IMR-90 (cell line): Measurements from ENCODE around the gene TERF2IP. TPM values are rescaled to one million over a fixed set of nuclear protein-coding genes. Genes with fewer than 3 reads are reported as not detected.

ENCODE experiments used
- ATAC-seq: fragments of 200-7000 bp; cut with Tn5 transposase; 2 replicates; pipeline ENCODE4 v1.9.1; 2020; ENCODE audit warnings: low read depth, mild to moderate bottlenecking, moderate library complexity
- BruUV-seq: library from RNA; stranded (reverse); fragments of 400-500 nt; replicated peaks from 2 replicates; lab custom pipeline; 2021; lab: Mats Ljungman, UMichigan
- CTCF ChIA-PET: fragments of 300-600 bp; formaldehyde crosslinking; extraction: SDS; loops from one replicate; lab custom pipeline; 2021; ENCODE audit warnings: antibody characterized with exemption; lab: Yijun Ruan, JAX
- POLR2A ChIA-PET: fragments of 300-600 bp; sonication (Branson Sonifier 250); formaldehyde crosslinking; loops from one replicate; lab custom pipeline; 2022; ENCODE audit warnings: antibody characterized with exemption; ENCODE audit not compliant: unreplicated experiment; lab: Charles Lee
- DNase-seq: peaks from one replicate; pipeline ENCODE4 v3.0.0; 2013
- H2AFZ ChIP-seq: replicated peaks from 2 replicates; pipeline ENCODE3; 2013; ENCODE audit warnings: low read length, mild to moderate bottlenecking; ENCODE audit not compliant: poor library complexity
- H2AK5ac ChIP-seq: 2 replicates; pipeline ENCODE4 v1.6.1; 2013; ENCODE audit warnings: low read depth, low read length, inconsistent platforms
- H2AK9ac ChIP-seq: replicated peaks from 2 replicates; pipeline ENCODE3; 2013; ENCODE audit warnings: mild to moderate bottlenecking, low read depth, low read length, moderate library complexity; ENCODE audit not compliant: poor library complexity
- H2BK120ac ChIP-seq: 2 replicates; pipeline ENCODE4 v1.6.1; 2013; ENCODE audit warnings: low read depth, low read length, inconsistent platforms
- H2BK15ac ChIP-seq: 3 replicates; pipeline ENCODE4 v1.6.1; 2013; ENCODE audit warnings: low read depth, low read length, inconsistent platforms
- H2BK20ac ChIP-seq: 2 replicates; pipeline ENCODE4 v1.6.1; 2013; ENCODE audit warnings: low read depth, mild to moderate bottlenecking, inconsistent platforms, low read length, moderate library complexity
- H2BK5ac ChIP-seq: 2 replicates; pipeline ENCODE4 v1.6.1; 2013; ENCODE audit warnings: mild to moderate bottlenecking, low read depth, low read length, inconsistent platforms; ENCODE audit not compliant: poor library complexity, severe bottlenecking
- H3K14ac ChIP-seq: replicated peaks from 2 replicates; pipeline ENCODE4 v1.6.1; 2013; ENCODE audit warnings: low read depth, low read length, inconsistent platforms
- H3K18ac ChIP-seq: 2 replicates; pipeline ENCODE4 v1.6.1; 2013; ENCODE audit warnings: low read depth, low read length, control low read depth
- H3K23ac ChIP-seq: 2 replicates; pipeline ENCODE4 v1.6.1; 2013; ENCODE audit warnings: low read depth, low read length, inconsistent platforms
- H3K27ac ChIP-seq: 2 replicates; pipeline ENCODE4 v1.5.1; 2013; ENCODE audit warnings: mild to moderate bottlenecking, control low read depth, low read length; ENCODE audit not compliant: insufficient read depth
- H3K27me3 ChIP-seq: 2 replicates; pipeline ENCODE4 v1.6.1; 2013; ENCODE audit warnings: low read length; ENCODE audit not compliant: control insufficient read depth, insufficient read depth
- H3K36me3 ChIP-seq: 2 replicates; pipeline ENCODE4 v1.6.1; 2013; ENCODE audit warnings: low read length, mixed read lengths; ENCODE audit not compliant: control insufficient read depth, insufficient read depth
- H3K4ac ChIP-seq: 2 replicates; pipeline ENCODE4 v1.6.1; 2013; ENCODE audit warnings: low read depth, low read length, inconsistent platforms
- H3K4me1 ChIP-seq: 2 replicates; pipeline ENCODE4 v1.6.1; 2013; ENCODE audit warnings: low read length, mixed read lengths; ENCODE audit not compliant: control insufficient read depth, insufficient read depth
- H3K4me2 ChIP-seq: 2 replicates; pipeline ENCODE4 v1.6.1; 2013; ENCODE audit warnings: low read depth, mild to moderate bottlenecking, control low read depth, low read length, moderate library complexity
- H3K4me3 ChIP-seq: 2 replicates; pipeline ENCODE4 v1.5.1; 2013; ENCODE audit warnings: low read depth, mild to moderate bottlenecking, control low read depth, low read length, moderate library complexity; ENCODE audit not compliant: insufficient read depth
- H3K56ac ChIP-seq: 2 replicates; pipeline ENCODE4 v1.6.1; 2013; ENCODE audit warnings: low read length, inconsistent platforms; ENCODE audit not compliant: insufficient read depth; ENCODE audit errors: extremely low read depth
- H3K79me1 ChIP-seq, 2 experiments: 2 replicates each; pipeline ENCODE4 v1.6.1; 2013; ENCODE audit warnings: low read length in 2 of 2, inconsistent platforms in 1 of 2, low read depth in 1 of 2
- H3K9ac ChIP-seq: 2 replicates; pipeline ENCODE4 v1.6.1; 2013; ENCODE audit warnings: low read depth, low read length, control low read depth
- H3K9me1 ChIP-seq: 2 replicates; pipeline ENCODE4 v1.6.1; 2013; ENCODE audit warnings: low read length, inconsistent platforms; ENCODE audit not compliant: insufficient read depth
- H3K9me3 ChIP-seq: 2 replicates; pipeline ENCODE4 v1.6.1; 2013; ENCODE audit warnings: low read length; ENCODE audit not compliant: control insufficient read depth, insufficient read depth
- H4K20me1 ChIP-seq: 2 replicates; pipeline ENCODE4 v1.6.1; 2013; ENCODE audit warnings: low read length, inconsistent platforms; ENCODE audit not compliant: insufficient read depth
- H4K5ac ChIP-seq: 2 replicates; pipeline ENCODE4 v1.6.1; 2013; ENCODE audit warnings: mild to moderate bottlenecking, low read depth, low read length, control low read depth
- H4K8ac ChIP-seq, 2 experiments: 2 replicates each; pipeline ENCODE4 v1.6.1; 2013; ENCODE audit warnings: low read depth in 2 of 2, low read length in 2 of 2, control low read depth in 1 of 2, inconsistent platforms in 1 of 2
- H4K91ac ChIP-seq: 2 replicates; pipeline ENCODE4 v1.6.1; 2013; ENCODE audit warnings: low read depth, low read length, inconsistent platforms; ENCODE audit not compliant: insufficient read depth
- BHLHE40 ChIP-seq: fragments of 150-350 bp; IDR thresholded peaks from 2 replicates; pipeline ENCODE4 v1.6.1; 2016; ENCODE audit warnings: mild to moderate bottlenecking, low read depth, low read length
- CEBPB ChIP-seq: IDR thresholded peaks from 2 replicates; pipeline ENCODE4 v1.6.1; 2012; ENCODE audit warnings: low read depth, low read length, improper control_type of control experiment
- CHD1 ChIP-seq: IDR thresholded peaks from 2 replicates; pipeline ENCODE4 v1.6.1; 2012; ENCODE audit warnings: low read depth, low read length, improper control_type of control experiment
- CTCF ChIP-seq: conservative IDR thresholded peaks from 2 replicates; pipeline ENCODE4 v1.5.1; 2012; ENCODE audit warnings: mild to moderate bottlenecking, low read depth, low read length, improper control_type of control experiment
- ELK1 ChIP-seq: fragments of 150-350 bp; IDR thresholded peaks from 2 replicates; pipeline ENCODE4 v1.6.1; 2016; ENCODE audit warnings: low read depth, mild to moderate bottlenecking, low read length, moderate library complexity, borderline replicate concordance
- FOS ChIP-seq: fragments of 150-350 bp; IDR thresholded peaks from 2 replicates; pipeline ENCODE4 v1.6.1; 2016; ENCODE audit warnings: low read depth, low read length
- MAFK ChIP-seq: IDR thresholded peaks from 2 replicates; pipeline ENCODE4 v1.6.1; 2012; ENCODE audit warnings: low read depth, low read length, improper control_type of control experiment
- MAZ ChIP-seq: IDR thresholded peaks from 2 replicates; pipeline ENCODE4 v1.6.1; 2012; ENCODE audit warnings: low read depth, mild to moderate bottlenecking, low read length, improper control_type of control experiment, moderate library complexity, borderline replicate concordance
- MXI1 ChIP-seq: IDR thresholded peaks from 2 replicates; pipeline ENCODE4 v1.6.1; 2012; ENCODE audit warnings: low read depth, mild to moderate bottlenecking, low read length, moderate library complexity, borderline replicate concordance
- NFE2L2 ChIP-seq: fragments of 150-350 bp; IDR thresholded peaks from 2 replicates; pipeline ENCODE4 v1.6.1; 2016; ENCODE audit warnings: low read depth, mild to moderate bottlenecking, low read length
- POLR2A ChIP-seq: IDR thresholded peaks from 2 replicates; pipeline ENCODE4 v1.6.1; 2012; ENCODE audit warnings: mild to moderate bottlenecking, low read depth, low read length
- RAD21 ChIP-seq: IDR thresholded peaks from 2 replicates; pipeline ENCODE4 v1.6.1; 2012; ENCODE audit warnings: low read length, improper control_type of control experiment
- RCOR1 ChIP-seq: IDR thresholded peaks from 2 replicates; pipeline ENCODE4 v1.6.1; 2012; ENCODE audit warnings: mild to moderate bottlenecking, low read length, improper control_type of control experiment; ENCODE audit not compliant: insufficient replicate concordance
- RFX5 ChIP-seq: IDR thresholded peaks from 2 replicates; pipeline ENCODE4 v1.8.0; 2012; ENCODE audit warnings: low read depth, mild to moderate bottlenecking, low read length, moderate library complexity
- SMC3 ChIP-seq: fragments of 150-350 bp; IDR thresholded peaks from 2 replicates; pipeline ENCODE4 v1.6.1; 2016; ENCODE audit warnings: low read depth, mild to moderate bottlenecking, antibody characterized with exemption, low read length, moderate library complexity
- WGBS, 2 experiments: methylation state at CpG; one replicate each; pipeline versions ENCODE4 v1.1.5 to v1.1.7; 2013; ENCODE audit warnings: missing lambda C conversion rate in 2 of 2; ENCODE audit not compliant: insufficient read length in 1 of 2; ENCODE audit errors: extremely low coverage in 2 of 2; 5-methylcytosine and 5-hydroxymethylcytosine counted together
- dilution Hi-C: fragments of 300-500 bp; cut with HindIII; formaldehyde crosslinking; loops from one replicate; pipeline ENCODE4 v1.14.3; 2018; ENCODE audit warnings: low sequenced_read_pairs; ENCODE audit not compliant: unreplicated experiment
- in situ Hi-C: fragments of 300-500 bp; cut with MboI; formaldehyde crosslinking; loops from 3 replicates; pipeline ENCODE4 v1.14.3; 2019; ENCODE audit warnings: low sequenced_read_pairs, inconsistent platforms, mixed read lengths
- intact Hi-C: fragments of 100-400 bp; cut with micrococcal nuclease; formaldehyde crosslinking; loops from 2 replicates; pipeline ENCODE4 v1.10.0; 2022
- polyA plus RNA-seq, 3 experiments: library from polyadenylated mRNA; depleted of rRNA; stranded (reverse); fragments of >200 nt; gene quantifications; 2 replicates each; pipeline ENCODE4 v1.2.3, GENCODE V29; 2012; ENCODE audit warnings: low replicate concordance in 1 of 3
- total RNA-seq: library from RNA; depleted of rRNA; stranded (reverse); fragments of >200 nt; gene quantifications from 2 replicates; pipeline ENCODE4 v1.2.3, GENCODE V29; 2012
- TF ChIP-seq, protein P1 (sequence below): fragments of 150-350 bp; IDR thresholded peaks from 2 replicates; pipeline ENCODE4 v1.6.1; 2017; ENCODE audit warnings: mild to moderate bottlenecking, antibody characterized with exemption, low read length, low read depth

Gene TERF2IP
- total and polyA plus RNA-seq, 2 of the 4 experiments (the other 2 are of a cell fraction), result 15.4 to 32.5 TPM

- H3K27me3 ChIP-seq, result no peaks in the 10 kb centered on the region
- H3K4ac ChIP-seq, result no peak overlapping the region
- no peak overlapping the region for H4K91ac ChIP-seq
- H3K56ac ChIP-seq, result no peak overlapping the region
- no peak overlapping the region for H3K9ac ChIP-seq
- no peak overlapping the region for H2AK9ac ChIP-seq
- H3K9me1 ChIP-seq, result peaks cover 6% of the 10 kb centered on the region; the same call in 1 of the 2 replicates
- intact Hi-C loops, result no loop called here
- no peak overlapping the region for H2AK5ac ChIP-seq
- no peak overlapping the region for H3K14ac ChIP-seq
- H3K9me3 ChIP-seq, result no peaks in the 10 kb centered on the region
- H3K4me1 ChIP-seq, result no peaks in the 10 kb centered on the region
- H4K20me1 ChIP-seq, result peaks cover 6% of the 10 kb centered on the region; the same call in 1 of the 2 replicates
- DNase-seq (no peak), ATAC-seq (no peak)
- POLR2A ChIA-PET, result no interaction called here
- no peak overlapping the region for H3K18ac ChIP-seq
- H3K79me1 ChIP-seq, result peaks cover 5 to 22% of the 10 kb centered on the region in 2 experiments
- WGBS, 2 experiments, result 100% methylated on average over 1 of the region's 6 CpGs; no CpG with 5 or more reads in 1 of the 2 experiments
- H2BK120ac ChIP-seq, result no peak overlapping the region
- no peak overlapping the region for H3K23ac ChIP-seq
- BruUV-seq, result no TSS peak
- H3K36me3 ChIP-seq, result peaks cover 28% of the 10 kb centered on the region
- no peak overlapping the region for H3K4me2 ChIP-seq
- H4K5ac ChIP-seq, result no peak overlapping the region
- in situ Hi-C loops, result no loop called here
- no peak overlapping the region for H2BK20ac ChIP-seq
- CTCF ChIA-PET, result interaction anchor here (0.6 to 1.7 kb wide), 4 partner anchors 9 to 922 kb away, joined by 3 to 5 read pairs (median 4); no protein-coding TSS in a partner anchor
- no peak overlapping the region for H2BK15ac ChIP-seq
- H2AFZ ChIP-seq, result no peak overlapping the region
- no peak overlapping the region for H3K4me3 ChIP-seq
- no peak overlapping the region for H4K8ac ChIP-seq
- dilution Hi-C loops, result no loop called here
- H2BK5ac ChIP-seq, result no peak overlapping the region
- H3K27ac ChIP-seq, result no peak overlapping the region
- TF ChIP-seq RFX5 (no peak), ELK1 (no peak), POLR2A (no peak), MXI1 (no peak), CEBPB (no peak), BHLHE40 (no peak), MAFK (no peak), SMC3 (no peak), RCOR1 (no peak), RAD21 (no peak), NFE2L2 (no peak), MAZ (no peak), FOS (no peak), CHD1 (no peak), CTCF (no peak)
- TF ChIP-seq, protein P1, sequence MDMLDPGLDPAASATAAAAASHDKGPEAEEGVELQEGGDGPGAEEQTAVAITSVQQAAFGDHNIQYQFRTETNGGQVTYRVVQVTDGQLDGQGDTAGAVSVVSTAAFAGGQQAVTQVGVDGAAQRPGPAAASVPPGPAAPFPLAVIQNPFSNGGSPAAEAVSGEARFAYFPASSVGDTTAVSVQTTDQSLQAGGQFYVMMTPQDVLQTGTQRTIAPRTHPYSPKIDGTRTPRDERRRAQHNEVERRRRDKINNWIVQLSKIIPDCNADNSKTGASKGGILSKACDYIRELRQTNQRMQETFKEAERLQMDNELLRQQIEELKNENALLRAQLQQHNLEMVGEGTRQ, result no peak
Observed at GRCh38 chr16:75660321-75660720, 12.7 kb downstream of the TERF2IP start.
